GM21528 (cell line): ENCODE results near the gene METTL1.

Experiments used
- ATAC-seq: cut with Tn5 transposase; IDR thresholded peaks from one replicate; pipeline ENCODE4 v1.9.1; 2021; ENCODE audit warnings: mild to moderate bottlenecking, moderate library complexity; ENCODE audit not compliant: unreplicated experiment, low FRiP score

The METTL1 gene

GRCh38 chr12:57739914-57740538 is 31.9 kb downstream of the METTL1 start:
- no peak for ATAC-seq

DNA sequence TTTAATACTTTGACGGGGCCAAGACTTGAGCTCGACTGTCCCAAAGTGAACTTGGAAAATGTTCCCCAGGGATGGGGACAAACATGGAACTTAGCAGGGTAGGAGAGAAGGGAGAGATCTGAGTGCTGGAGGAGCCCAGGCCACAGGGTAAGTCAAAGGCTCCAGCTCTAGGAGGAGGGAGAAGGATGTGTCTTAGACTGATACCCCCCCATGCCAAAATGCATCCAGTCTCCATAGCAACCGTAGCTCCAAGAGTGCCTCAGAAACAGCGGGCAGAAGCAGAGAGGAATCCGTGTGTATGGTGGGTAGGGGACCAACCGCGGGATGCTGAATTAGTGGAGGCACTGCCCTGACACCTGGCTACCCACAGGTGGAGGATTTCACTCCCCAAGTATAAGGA is 32.5 kb downstream of the METTL1 start:
- no peak for ATAC-seq

- ATAC-seq: no peak
Observed at GRCh38 chr12:57738661-57739237, 33.2 kb downstream of the METTL1 start, which contains the start of gene AGAP2. TSS of gene AGAP2 (minus strand) at chr12:57738742. CDS start at chr12:57738246, 496 bp downstream.

DNA sequence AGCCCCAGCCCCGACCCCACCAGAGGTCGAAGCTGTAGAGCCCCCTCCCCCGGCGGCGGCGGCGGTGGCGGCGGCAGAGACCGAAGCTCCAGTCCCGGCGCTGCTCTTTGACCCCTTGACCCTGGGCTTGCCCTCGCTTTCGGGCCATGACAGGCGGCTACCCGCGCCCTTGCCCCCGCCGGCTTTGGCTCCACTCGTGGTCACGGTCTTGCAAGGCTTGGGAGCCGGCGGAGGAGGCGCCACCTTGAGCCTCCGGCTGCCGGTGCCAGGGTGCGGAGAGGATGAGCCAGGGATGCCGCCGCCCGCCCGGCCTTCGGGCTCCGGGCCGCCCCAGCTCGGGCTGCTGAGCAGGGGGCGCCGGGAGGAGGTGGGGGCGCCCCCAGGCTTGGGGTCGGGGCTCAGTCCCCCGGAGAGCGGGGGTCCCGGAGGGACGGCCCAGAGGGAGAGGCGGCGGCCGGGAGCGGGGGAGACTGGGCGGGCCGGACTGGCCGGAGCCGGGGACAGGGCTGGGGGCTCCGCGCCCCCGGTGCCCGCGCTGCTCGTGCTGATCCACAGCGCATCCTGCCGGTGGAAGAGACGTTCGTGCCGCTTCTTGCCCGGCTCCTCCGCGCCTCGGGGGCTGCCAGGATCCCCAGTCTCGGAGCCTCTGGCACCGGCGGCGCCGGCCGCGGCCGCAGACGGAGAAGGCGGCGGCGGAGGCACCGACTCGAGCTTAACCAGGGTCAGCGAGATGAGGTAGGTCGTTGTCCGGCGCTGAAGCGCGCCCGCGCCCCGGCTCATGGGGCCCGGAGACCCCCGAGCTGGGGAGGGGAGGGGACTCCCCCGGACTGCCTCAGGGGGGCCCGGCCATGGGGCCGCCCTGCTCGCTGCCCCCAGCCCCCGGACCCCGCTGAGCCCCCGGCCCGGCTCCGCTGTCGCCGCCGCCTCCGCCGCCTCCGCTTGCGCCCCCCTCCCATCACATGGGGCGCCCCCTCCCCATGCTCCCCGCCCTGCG is 34.1 kb downstream of the METTL1 start:
- no peak for ATAC-seq

DNA sequence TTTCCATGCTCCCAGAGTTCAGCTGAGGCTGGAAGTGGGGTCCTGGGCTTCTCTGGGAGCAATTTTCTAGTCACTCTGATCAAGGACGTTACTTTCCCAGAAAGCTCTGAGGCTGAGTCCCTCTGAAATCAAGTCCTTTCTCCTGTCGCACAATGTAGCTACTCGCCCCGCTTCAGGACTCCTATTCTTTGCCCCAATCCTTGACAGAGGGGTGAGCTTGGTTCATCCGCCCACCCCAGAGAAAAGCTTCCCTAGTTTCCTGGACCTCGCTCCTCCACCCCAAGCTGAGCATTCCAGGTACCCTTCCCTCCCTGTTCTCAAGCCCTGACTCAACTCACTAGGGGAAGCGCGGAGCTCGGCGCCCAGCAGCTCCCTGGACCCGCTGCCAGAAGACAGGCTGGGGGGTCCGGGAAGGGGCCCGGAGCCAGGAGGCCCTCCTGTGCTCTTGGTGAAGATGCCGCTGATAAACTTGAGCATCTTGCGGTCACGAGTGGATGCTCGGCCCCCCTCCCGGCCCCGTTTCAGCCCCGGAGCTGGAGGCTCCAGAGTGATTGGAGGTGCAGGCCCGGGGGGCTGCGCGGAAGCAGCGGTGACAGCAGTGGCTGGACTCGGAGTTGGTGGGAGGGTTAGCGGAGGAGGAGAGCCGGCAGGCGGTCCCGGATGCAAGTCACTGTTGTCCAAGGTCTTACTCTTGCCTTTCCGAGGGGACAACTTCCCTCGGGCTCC is 35.0 kb downstream of the METTL1 start:
- ATAC-seq: no peak

DNA sequence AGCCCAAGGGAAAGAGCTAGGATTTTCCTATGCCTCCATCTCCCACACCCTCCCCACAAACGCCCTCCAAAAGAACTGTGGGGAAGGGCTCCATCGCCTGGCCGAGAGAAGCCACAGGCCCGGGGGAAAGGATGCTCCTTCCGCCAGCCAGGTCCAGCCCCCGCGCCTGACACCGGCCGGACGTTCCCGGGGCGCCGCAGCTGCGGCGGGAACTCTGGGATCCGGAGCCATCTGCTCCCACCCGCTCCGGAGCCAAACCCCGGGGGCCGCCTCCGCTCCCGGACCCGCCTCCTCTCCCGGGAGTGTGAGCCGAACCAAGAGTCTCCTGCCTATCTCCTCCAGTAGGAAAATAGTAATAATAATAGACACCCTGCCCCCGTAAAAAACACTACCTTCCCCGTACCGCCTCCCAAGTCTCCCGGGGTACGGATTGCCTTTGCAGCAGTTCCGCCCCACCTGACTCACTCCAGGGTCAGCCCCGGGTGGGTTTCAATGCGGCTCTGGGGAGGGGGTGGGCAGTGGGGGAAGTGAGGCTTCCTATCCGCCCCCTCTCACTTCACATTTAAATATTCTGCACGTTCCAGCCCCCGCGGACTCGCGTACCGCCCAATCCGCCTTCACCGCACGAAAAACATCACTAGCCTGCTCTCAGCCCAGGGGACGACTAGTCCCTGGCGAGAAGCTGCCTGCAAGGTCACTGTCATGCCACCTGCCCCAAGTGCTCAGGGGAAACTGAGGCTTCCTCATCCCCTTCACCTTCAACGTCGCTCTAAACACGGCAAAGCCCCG is 35.8 kb downstream of the METTL1 start:
- ATAC-seq: no peak

DNA sequence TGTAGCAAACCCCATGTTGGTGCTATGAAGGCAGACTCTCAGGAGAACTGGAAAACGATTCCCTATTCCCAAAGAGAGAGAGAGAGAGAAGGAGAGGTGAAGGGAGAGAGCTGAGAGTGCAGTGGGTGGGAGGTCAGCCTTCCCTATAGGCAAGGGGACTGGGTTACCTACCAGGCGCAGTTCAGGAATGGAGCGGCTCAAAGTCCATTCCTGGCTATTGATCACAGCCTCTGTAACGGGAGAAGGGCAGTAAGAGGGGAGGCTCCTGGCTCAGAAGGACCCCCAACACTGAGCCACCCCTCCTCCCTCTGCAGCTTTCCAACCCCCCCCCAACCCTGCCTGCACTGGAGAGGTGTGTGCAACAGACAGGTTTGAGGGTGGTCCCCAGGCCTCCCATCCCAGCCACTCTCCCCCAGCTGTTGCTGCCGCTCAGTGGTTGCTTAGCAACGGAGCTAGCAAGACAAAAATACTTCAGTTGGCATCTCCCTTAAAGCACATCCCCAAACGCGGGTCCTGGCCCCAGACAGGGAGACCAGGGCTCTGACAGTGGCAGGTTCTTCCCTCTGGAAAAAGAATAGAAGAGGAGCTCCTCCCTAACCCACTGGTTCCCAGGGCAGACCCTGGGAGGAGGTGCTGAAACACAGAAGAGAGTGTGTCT is 36.6 kb downstream of the METTL1 start:
- no peak for ATAC-seq

DNA sequence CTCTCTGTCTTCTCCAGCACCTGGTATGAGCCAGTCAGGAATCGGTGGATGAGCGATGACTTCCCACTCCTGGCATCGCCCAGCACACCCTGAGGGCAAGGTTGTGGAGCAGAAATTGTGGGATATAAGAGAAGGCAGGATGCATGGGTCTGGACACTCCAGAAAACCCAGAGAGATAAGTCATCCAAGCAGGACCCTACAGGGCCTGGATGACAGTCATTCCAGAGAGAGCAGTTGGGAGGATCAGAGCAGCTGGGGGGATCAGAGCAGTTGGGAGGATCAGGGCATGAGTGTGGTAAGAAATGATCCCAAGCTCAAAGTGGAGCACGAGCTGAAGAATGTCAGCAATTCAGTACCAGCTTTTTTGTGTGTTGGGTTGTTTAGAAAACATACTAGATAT is 37.3 kb downstream of the METTL1 start:
- ATAC-seq: no peak

- ATAC-seq: no peak
Observed at GRCh38 chr12:57733928-57734327, 38.0 kb downstream of the METTL1 start.

- ATAC-seq: no peak
Observed at GRCh38 chr12:57732726-57733593, 38.9 kb downstream of the METTL1 start.

DNA sequence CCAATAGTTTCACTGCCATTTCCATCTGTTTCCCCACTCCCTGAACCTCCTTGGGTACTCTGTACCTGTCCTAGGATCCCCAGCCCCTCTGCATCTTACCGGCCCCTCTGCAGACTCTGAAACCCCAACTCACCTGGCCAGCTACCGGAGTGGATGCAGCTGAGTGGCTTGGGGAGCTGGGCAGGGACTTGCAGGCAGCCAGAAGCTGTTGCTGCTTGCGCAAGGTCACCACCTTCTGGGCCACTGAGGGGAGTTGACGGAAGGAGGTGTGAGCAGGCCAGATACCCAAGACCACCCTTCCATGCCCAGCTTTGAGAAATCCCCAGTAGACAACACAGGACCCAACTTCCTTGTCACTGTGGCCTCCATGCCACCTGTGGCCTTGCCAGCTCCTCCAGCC is 39.6 kb downstream of the METTL1 start:
- no peak for ATAC-seq

DNA sequence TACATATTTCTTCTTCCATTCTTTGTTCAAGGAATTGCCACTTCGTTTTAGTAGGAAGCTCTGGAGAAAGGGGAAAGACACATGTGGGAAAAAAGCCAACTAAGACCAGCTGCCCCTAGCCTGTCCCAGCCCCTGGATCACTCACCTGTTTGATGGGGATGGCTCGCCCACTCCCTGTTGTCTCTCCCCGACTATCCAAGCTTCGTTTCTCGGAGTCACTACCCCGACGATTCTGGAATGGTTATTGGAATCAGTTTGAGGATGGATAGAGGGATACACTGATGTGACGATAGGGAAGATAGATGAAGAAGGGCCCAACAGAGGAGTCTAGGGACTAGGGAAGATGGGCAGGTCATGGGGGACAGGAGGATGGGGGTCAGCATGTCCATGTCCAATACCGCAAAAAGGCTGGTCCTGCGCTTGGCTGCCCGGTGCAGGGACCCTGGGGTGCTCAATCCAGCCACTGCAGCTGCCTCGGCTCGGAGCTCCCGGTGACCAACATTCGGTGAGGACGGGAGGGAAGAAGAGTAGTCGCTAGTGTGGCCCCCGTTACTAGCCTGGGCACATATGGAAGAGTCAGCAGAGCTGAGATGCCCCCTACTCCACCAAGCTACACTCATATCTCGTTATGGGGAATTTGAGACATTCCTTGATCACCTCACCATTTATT is 40.4 kb downstream of the METTL1 start:
- ATAC-seq: no peak

DNA sequence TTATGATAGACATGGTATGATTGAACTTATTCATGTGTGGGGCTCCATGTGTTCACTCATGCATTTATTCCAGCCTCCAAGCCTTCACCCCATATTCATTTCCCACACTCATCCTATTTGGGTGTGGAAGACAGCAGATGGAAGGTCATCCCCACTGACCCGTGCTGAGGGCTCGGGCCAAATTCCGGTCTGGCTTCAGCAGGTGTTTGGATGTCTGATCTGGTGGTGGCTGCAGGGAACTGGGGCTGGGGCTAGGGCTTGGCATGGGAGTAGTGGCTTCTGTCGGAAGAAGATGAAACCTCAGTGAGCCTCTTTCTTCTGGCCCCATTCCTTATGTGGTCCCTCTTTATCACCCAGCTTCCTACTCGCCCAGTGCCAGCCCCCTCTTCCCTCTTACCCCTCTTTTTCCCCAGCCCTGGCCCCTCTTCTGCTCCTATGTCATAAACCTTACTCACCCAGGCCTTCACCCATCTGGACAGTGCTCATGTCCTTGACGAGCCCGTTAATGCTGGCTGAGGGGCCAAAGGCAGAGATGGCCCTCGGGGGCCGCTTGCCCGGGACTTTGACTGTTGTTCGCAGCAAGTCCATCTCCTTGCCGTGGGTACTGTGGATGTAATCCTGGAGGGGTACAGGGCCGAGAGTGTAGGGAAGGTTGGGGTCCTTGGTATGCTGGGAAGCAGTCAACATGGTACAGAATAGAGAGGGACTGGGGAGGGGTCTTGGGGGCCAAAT is 41.4 kb downstream of the METTL1 start:
- no peak for ATAC-seq

DNA sequence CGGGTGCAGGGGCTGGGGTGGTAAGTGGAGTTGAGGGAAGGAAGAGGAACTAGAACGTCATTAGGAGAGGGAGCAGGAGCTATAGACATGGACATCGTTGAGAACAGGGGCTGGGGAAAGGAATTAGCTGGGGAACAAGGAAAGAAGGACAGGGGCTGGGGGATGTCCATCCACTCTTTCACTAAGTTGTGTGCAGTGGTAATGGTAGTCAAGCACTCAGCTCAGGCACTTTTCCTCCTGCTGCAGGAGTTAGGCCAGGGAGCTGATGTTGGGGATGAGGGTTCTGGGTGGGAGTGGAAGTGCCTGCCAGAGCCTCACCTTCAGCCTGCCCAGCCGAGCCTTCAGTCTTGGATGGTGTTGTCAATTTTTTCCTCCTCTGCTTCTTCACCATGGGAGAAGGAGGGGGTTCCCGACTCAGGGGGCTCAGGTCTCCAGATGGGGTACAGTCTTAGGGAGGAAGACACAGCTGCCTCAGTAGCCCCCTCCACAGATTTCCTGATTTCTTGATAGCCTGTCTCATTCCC is 42.5 kb downstream of the METTL1 start:
- no peak for ATAC-seq

- no peak for ATAC-seq
Observed at GRCh38 chr12:57727758-57728395, 44.0 kb downstream of the METTL1 start.

- no peak for ATAC-seq
Observed at GRCh38 chr12:57726884-57727757, 44.8 kb downstream of the METTL1 start.
